Measurements from ENCODE around the gene DFFA.
"Not testable (repeated sequence)": the region's sequence is repeated elsewhere in the genome, so short reads cannot be mapped to it uniquely, and the experiment has no call there.

Gene DFFA

GRCh38 chr1:10473145-10473765 lies 926 bp upstream of the DFFA start:
- DNase-seq = peak in 1 of 10 donors; percentile 60
- intact Hi-C loops (cut with DNase I) = loop anchor here (2.0 kb wide), 1 partner anchor 42 kb away; the partner anchor contains the start of gene CENPS

GRCh38 chr1:10471411-10472219 lies 714 bp downstream of the DFFA start:
- peak in 2 of 10 donors; percentile 17 to 74 for DNase-seq
- intact Hi-C loops (cut with DNase I) = loop anchor here (1.0 to 2.0 kb wide), 2 partner anchors 23 to 41 kb away; partner anchors contain the start of gene CENPS

- DNase-seq = no peak
- intact Hi-C loops (cut with DNase I) = no loop called here
Observed at GRCh38 chr1:10470043-10470442, 2.3 kb downstream of the DFFA start.

GRCh38 chr1:10467078-10467477 lies 5.3 kb downstream of the DFFA start:
- intact Hi-C loops (cut with DNase I) = no loop called here
- peak in 1 of 10 donors; percentile 27 for DNase-seq

GRCh38 chr1:10459184-10459583 lies 13.1 kb downstream of the DFFA start:
- intact Hi-C loops (cut with DNase I) = no loop called here
- no peak for DNase-seq

GRCh38 chr1:10457875-10458274 lies 14.5 kb downstream of the DFFA start:
- intact Hi-C loops (cut with DNase I) = no loop called here
- DNase-seq = no peak

GRCh38 chr1:10457462-10457861 lies 14.9 kb downstream of the DFFA start:
- intact Hi-C loops (cut with DNase I); DNase-seq: not testable (repeated sequence)

GRCh38 chr1:10456661-10457060 lies 15.7 kb downstream of the DFFA start:
- no peak for DNase-seq
- intact Hi-C loops (cut with DNase I) = no loop called here

- intact Hi-C loops (cut with DNase I) = no loop called here
- no peak for DNase-seq
Observed at GRCh38 chr1:10456048-10456447, 16.3 kb downstream of the DFFA start.

GRCh38 chr1:10451287-10451686 lies 21.0 kb downstream of the DFFA start:
- no peak for DNase-seq

GRCh38 chr1:10450836-10451235 lies 21.5 kb downstream of the DFFA start:
- no peak for DNase-seq
- intact Hi-C loops (cut with DNase I) = no loop called here

More at GRCh38 chr1:10451287-10451686, 21.0 kb downstream of the DFFA start:
- intact Hi-C loops (cut with DNase I) = no loop called here

GRCh38 chr1:10450156-10450814 lies 22.0 kb downstream of the DFFA start:
- intact Hi-C loops (cut with DNase I) = no loop called here
- peak in 1 of 10 donors; percentile 71 for DNase-seq

GRCh38 chr1:10449751-10450150 lies 22.6 kb downstream of the DFFA start, which contains the start of gene CORT:
CORT (plus strand) TSS chr1:10450031; CDS start chr1:10450224, 193 bp downstream.
- intact Hi-C loops (cut with DNase I) = no loop called here
- DNase-seq = peak in 3 of 10 donors; percentile 25 to 77 (median 43)

- DNase-seq = peak in 1 of 10 donors; percentile 17
- intact Hi-C loops (cut with DNase I) = no loop called here
Observed at GRCh38 chr1:10446790-10447422, 25.4 kb downstream of the DFFA start.

- intact Hi-C loops (cut with DNase I) = no loop called here
- DNase-seq = no peak
Observed at GRCh38 chr1:10444795-10445397, 27.4 kb downstream of the DFFA start.

- intact Hi-C loops (cut with DNase I) = no loop called here
- peak in 1 of 10 donors; percentile 13 for DNase-seq
Observed at GRCh38 chr1:10444248-10444647, 28.1 kb downstream of the DFFA start.

- intact Hi-C loops (cut with DNase I) = no loop called here
Observed at GRCh38 chr1:10440794-10441193, 31.5 kb downstream of the DFFA start.

GRCh38 chr1:10440305-10440704 lies 32.0 kb downstream of the DFFA start:
- intact Hi-C loops (cut with DNase I) = no loop called here
- DNase-seq = no peak

More at GRCh38 chr1:10440794-10441193, 31.5 kb downstream of the DFFA start:
- DNase-seq = peak in 2 of 10 donors; percentile 5 to 10

GRCh38 chr1:10438677-10439163 lies 33.6 kb downstream of the DFFA start:
- DNase-seq = peak in 1 of 10 donors; percentile 4
- intact Hi-C loops (cut with DNase I) = loop anchor here (10.0 kb wide), 1 partner anchor 404 kb away; the partner anchor contains the start of gene UBE4B

GRCh38 chr1:10437052-10437451 lies 35.3 kb downstream of the DFFA start:
- DNase-seq = peak in 2 of 10 donors; percentile 5 to 8
- intact Hi-C loops (cut with DNase I) = loop anchor here (10.0 kb wide), 1 partner anchor 402 kb away; the partner anchor contains the start of gene UBE4B

All from posterior cingulate gyrus (tissue), 11 donors.